HG03196 (cell line): ENCODE data around the gene PDE4DIP.
A peak's percentile ranks its signal among the peaks of the same experiment; 100 is the strongest.
"Not testable (repeated sequence)": the region's sequence is repeated elsewhere in the genome, so short reads cannot be mapped to it uniquely, and the experiment has no call there.

Source experiments
- ATAC-seq: cut with Tn5 transposase; IDR thresholded peaks from one replicate; pipeline ENCODE4 v1.9.1; 2021; ENCODE audit not compliant: unreplicated experiment

PDE4DIP gene

DNA sequence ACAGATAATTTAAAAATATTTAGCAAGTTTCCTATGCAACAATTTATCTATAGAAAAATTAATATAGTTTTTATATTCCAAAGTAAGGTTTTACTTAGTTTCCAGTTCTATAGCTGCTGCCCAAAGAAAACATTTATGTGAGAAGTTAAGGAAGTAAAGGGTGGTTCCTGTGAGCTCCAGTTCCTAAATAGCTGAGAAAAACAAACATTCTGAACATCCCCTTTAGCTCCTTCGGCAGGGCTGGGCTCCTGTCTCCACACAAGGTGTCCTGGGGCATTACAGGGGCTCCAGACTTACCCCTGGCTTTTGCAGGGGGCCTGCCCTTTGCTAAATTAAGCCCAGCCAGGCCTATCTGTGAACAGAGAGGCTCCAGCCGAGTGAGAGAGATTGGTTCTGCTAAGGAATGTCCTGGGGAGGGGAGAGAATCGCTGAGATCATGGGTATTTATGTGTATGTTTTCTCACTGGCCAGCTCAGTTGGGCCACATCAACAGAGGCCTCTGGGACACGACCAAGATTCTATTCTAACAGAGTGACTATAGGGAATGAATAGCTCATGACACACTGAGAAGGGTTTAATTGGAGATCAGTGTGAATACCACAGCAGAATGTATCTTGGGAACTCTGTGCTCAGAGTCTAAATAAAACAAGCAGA lies 72.6 kb downstream of the PDE4DIP start:
- ATAC-seq, result not testable (repeated sequence)

DNA sequence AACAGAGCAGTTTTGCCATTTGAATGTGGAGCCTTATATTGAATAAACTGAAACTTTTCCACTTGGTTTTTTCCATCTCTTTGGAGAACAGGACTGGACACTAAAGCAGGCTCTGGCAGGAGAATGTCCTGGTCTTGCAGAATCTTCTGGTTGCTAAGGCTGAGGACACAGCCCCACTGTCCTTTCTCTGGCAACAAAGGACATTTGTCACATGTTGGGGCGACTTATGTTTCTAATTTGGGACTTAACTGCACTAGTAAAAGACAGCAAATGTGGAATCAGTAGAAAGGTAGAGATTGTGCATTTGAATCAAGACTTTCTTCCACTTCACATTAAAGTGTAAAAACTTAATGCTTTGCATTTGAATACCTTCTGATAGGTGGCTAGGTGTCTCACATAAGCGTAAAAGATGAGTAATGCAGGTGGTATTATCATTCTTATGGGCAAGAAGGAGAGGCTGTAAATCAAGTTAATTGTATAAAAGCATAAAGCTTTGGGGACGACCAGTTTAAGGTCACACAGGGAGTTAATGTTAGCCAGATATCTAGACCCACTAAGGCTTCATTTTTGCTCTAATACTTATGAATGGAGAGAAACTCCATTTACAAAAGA lies 74.7 kb downstream of the PDE4DIP start:
- not testable (repeated sequence) for ATAC-seq

- not testable (repeated sequence) for ATAC-seq
Observed at GRCh38 chr1:148921047-148921446, 76.8 kb downstream of the PDE4DIP start.

DNA sequence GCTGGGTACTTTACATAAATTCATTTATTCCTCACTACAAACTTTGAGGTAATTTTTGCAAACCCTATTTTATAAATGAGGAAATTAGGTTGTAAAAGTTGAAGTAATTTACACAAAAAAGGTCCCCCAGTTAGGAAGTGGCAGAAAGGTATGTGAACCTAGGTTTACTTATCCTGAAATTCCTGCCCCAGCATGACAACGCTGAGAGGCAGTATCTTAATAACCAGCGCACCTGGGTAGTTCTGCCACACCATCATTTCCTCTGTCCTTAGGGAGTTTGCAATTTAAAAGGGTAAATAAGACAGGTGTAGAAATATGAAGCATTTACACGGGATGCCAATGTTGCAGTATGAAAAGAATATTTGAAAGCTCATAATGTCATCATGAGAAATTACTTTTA lies 79.6 kb downstream of the PDE4DIP start:
- not testable (repeated sequence) for ATAC-seq

DNA sequence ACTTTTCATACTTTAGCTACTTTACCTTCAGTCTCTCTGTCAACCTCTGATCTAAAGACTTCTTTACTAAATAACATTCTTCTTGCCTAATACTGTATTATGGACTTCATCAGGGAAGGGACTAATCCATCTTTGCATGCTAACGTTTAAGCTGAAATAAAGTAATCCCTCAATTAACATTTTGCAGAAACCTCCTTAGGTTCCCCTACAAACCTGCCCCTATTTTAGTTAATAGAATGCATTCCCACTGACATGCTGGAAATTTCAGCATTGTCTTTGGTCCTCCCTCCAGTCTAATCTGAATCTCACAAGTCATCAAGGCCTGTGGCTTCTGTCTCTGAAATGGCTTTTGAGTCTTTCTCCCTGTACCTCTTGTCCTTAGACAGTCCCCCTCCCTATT lies 83.4 kb downstream of the PDE4DIP start:
- ATAC-seq, result not testable (repeated sequence)

GRCh38 chr1:148929253-148929652 lies 85.0 kb downstream of the PDE4DIP start:
- not testable (repeated sequence) for ATAC-seq

GRCh38 chr1:148935381-148936002 lies 91.3 kb downstream of the PDE4DIP start:
- ATAC-seq, result not testable (repeated sequence)

DNA sequence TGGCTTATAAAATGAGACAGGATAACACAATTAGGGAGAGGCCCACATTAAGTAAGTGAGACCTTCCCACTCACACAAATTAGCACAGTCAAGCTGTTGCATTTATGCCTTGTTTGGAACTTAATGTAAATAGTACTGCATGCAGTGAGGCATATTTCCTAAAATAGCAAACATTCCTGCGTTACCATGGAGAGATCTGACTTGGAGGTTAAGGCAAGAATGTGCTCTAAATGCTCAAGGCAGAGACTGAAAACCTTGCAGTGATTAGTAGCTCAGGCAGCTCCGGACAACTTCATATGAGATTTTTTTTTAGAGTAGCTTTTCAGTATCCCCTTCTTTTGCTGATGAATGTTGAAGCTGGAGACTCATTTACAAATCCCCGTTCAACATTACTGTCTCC lies 98.7 kb downstream of the PDE4DIP start:
- not testable (repeated sequence) for ATAC-seq

GRCh38 chr1:148945130-148945529 lies 100.9 kb downstream of the PDE4DIP start:
- ATAC-seq, result not testable (repeated sequence)

GRCh38 chr1:148948768-148949167 lies 104.5 kb downstream of the PDE4DIP start:
- not testable (repeated sequence) for ATAC-seq

GRCh38 chr1:148951336-148952227 lies 107.4 kb downstream of the PDE4DIP start:
- peak; percentile 63 for ATAC-seq

GRCh38 chr1:148952253-148952937 lies 108.2 kb downstream of the PDE4DIP start:
- ATAC-seq, result peak; percentile 80

GRCh38 chr1:148952938-148953616 lies 108.8 kb downstream of the PDE4DIP start:
- ATAC-seq, result peak; percentile 0

DNA sequence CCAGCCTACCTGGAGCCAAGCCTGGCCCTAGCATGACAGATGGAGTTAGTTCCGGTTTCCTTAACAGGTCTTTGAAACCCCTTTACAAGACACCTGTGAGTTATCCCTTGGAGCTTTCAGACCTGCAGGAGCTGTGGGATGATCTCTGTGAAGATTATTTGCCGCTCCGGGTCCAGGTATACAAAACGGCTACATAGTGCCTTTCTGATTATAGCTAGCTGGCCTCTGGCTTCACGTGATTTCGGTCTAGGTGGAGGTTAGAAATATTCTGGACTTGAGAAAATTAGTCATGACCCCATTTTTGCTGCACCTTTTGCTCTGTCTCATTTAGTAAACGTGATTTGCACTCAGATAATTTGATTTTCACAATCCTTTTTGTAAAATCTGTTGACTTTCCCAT lies 109.5 kb downstream of the PDE4DIP start:
- not testable (repeated sequence) for ATAC-seq

- not testable (repeated sequence) for ATAC-seq
Observed at GRCh38 chr1:148958343-148958742, 114.1 kb downstream of the PDE4DIP start.

GRCh38 chr1:148960212-148961000 lies 116.2 kb downstream of the PDE4DIP start:
- ATAC-seq, result not testable (repeated sequence)

- ATAC-seq, result not testable (repeated sequence)
Observed at GRCh38 chr1:148962127-148962857, 118.1 kb downstream of the PDE4DIP start.

GRCh38 chr1:148966084-148966483 lies 121.9 kb downstream of the PDE4DIP start:
- ATAC-seq, result not testable (repeated sequence)
